Measurements from ENCODE around the gene ARID1B.

- TF ChIP-seq EZH2 (IDR thresholded peaks at IDR 0.05; ENCODE audit: borderline replicate concordance), result no peak
- no peak for TF ChIP-seq CTCF (IDR thresholded peaks at IDR 0.05; ENCODE audit: poor library complexity)
These were observed 156.9 kb downstream of the ARID1B start for GRCh38 chr6:156934069-156934460.
